Prostate gland (tissue), 2 donors: ENCODE results near the gene GPN2.
"Not testable (repeated sequence)": the region's sequence is repeated elsewhere in the genome, so short reads cannot be mapped to it uniquely, and the experiment has no call there.

Source experiments
- POLR2A ChIP-seq: fragments of 450-650 bp; IDR thresholded peaks from one replicate; pipeline ENCODE4 v1.6.1; 2016; ENCODE audit warnings: antibody characterized with exemption, mild to moderate bottlenecking
- POLR2AphosphoS5 ChIP-seq: sonication (generic); formaldehyde crosslinking; IDR thresholded peaks from one replicate; pipeline ENCODE4 v1.6.1; 2017; ENCODE audit warnings: antibody characterized with exemption
- TF ChIP-seq, protein P1 (sequence below), 4 experiments: fragments of 200-600 bp in 2 of 4; fragments of 450-650 bp in 2 of 4; sonication (generic) in 2 of 4; IDR thresholded peaks; 1 replicate in 3 of 4; 2 replicates in 1 of 4; pipeline ENCODE4 v1.5.1; 2016 to 2019; ENCODE audit warnings: antibody characterized with exemption in 4 of 4, mild to moderate bottlenecking in 2 of 4, moderate library complexity in 2 of 4

DNA sequence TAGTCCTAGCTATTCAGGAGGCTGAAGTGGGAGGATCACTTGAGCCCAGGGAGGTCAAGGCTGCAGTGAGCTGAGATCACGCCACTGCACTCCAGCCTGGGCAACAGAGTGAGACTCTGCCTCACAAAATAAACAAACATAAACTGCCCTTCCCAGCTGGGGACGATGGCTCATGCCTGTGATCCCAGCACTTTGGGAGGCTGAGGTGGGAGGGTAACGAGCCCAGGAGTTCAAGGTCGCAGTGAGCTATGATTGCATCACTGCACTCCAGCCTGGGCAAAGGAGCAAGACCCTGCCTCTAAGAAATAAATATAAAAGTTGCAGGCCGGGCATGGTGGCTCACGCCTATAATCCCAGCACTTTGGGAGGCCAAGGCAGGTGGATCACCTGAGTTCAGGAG lies 8.5 kb downstream of the GPN2 start:
- TF ChIP-seq, protein P1, sequence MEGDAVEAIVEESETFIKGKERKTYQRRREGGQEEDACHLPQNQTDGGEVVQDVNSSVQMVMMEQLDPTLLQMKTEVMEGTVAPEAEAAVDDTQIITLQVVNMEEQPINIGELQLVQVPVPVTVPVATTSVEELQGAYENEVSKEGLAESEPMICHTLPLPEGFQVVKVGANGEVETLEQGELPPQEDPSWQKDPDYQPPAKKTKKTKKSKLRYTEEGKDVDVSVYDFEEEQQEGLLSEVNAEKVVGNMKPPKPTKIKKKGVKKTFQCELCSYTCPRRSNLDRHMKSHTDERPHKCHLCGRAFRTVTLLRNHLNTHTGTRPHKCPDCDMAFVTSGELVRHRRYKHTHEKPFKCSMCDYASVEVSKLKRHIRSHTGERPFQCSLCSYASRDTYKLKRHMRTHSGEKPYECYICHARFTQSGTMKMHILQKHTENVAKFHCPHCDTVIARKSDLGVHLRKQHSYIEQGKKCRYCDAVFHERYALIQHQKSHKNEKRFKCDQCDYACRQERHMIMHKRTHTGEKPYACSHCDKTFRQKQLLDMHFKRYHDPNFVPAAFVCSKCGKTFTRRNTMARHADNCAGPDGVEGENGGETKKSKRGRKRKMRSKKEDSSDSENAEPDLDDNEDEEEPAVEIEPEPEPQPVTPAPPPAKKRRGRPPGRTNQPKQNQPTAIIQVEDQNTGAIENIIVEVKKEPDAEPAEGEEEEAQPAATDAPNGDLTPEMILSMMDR (IDR thresholded peaks at IDR 0.05): not testable (repeated sequence)
- TF ChIP-seq POLR2AphosphoS5, POLR2A: not testable (repeated sequence)
